Sigmoid colon (tissue), 4 donors: ENCODE measurements around the gene SERTAD1.

Experiments
- CTCF ChIP-seq, 4 experiments: fragments of 450-650 bp in 3 of 4; fragments of 200-600 bp in 1 of 4; IDR thresholded peaks; one replicate each; pipeline ENCODE4 v1.5.1; 2016 to 2019; ENCODE audit warnings: antibody characterized with exemption in 4 of 4, mild to moderate bottlenecking in 3 of 4, moderate library complexity in 2 of 4
- EP300 ChIP-seq, 4 donors: sonication (generic); formaldehyde crosslinking; IDR thresholded peaks; one replicate each; pipeline ENCODE4 v1.6.1; 2017; ENCODE audit warnings: antibody characterized with exemption in 4 of 4
- POLR2A ChIP-seq, 2 donors: fragments of 450-650 bp; IDR thresholded peaks; one replicate each; pipeline ENCODE4 v1.6.1; 2016; ENCODE audit warnings: antibody characterized with exemption in 2 of 2, mild to moderate bottlenecking in 2 of 2, moderate library complexity in 2 of 2
- POLR2AphosphoS5 ChIP-seq, 4 donors: sonication (generic); formaldehyde crosslinking; IDR thresholded peaks; one replicate each; pipeline ENCODE4 v1.6.1; 2017; ENCODE audit warnings: antibody characterized with exemption in 4 of 4

GRCh38 chr19:40419780-40420179 is 6.0 kb downstream of the SERTAD1 start:
- TF ChIP-seq CTCF (IDR thresholded peaks at IDR 0.05) (no peak), POLR2A (IDR thresholded peaks at IDR 0.05) (no peak), POLR2AphosphoS5 (IDR thresholded peaks at IDR 0.05) (no peak), EP300 (IDR thresholded peaks at IDR 0.05) (no peak)
